Glutamatergic neuron (in vitro differentiated cells): ENCODE data around the gene FBXL22. TPM values are rescaled to one million over a fixed set of nuclear protein-coding genes. Genes with fewer than 3 reads are reported as not detected.

ENCODE experiments used
- DNase-seq: peaks from one replicate; pipeline ENCODE4 v3.0.0; 2022
- H3K27ac Mint-ChIP-seq: one replicate; pipeline ENCODE4 v1.8.0; 2020; ENCODE audit warnings: mild to moderate bottlenecking, mixed read lengths, inconsistent platforms; ENCODE audit not compliant: unreplicated experiment
- H3K27me3 Mint-ChIP-seq: one replicate; pipeline ENCODE4 v1.8.0; 2020; ENCODE audit warnings: mild to moderate bottlenecking, moderate library complexity, mixed read lengths, inconsistent platforms; ENCODE audit not compliant: unreplicated experiment
- H3K36me3 Mint-ChIP-seq: one replicate; pipeline ENCODE4 v1.8.0; 2020; ENCODE audit warnings: mild to moderate bottlenecking, mixed read lengths, inconsistent platforms; ENCODE audit not compliant: unreplicated experiment
- H3K4me1 Mint-ChIP-seq: one replicate; pipeline ENCODE4 v1.8.0; 2020; ENCODE audit warnings: mild to moderate bottlenecking, low read depth, mixed read lengths, inconsistent platforms; ENCODE audit not compliant: unreplicated experiment
- H3K4me3 Mint-ChIP-seq: one replicate; pipeline ENCODE4 v1.8.0; 2020; ENCODE audit warnings: mild to moderate bottlenecking, mixed read lengths, inconsistent platforms; ENCODE audit not compliant: unreplicated experiment
- H3K9me3 Mint-ChIP-seq: one replicate; pipeline ENCODE4 v1.8.0; 2020; ENCODE audit warnings: mild to moderate bottlenecking, moderate library complexity, mixed read lengths, inconsistent platforms; ENCODE audit not compliant: unreplicated experiment
- CTCF ChIP-seq: fragments of 200-600 bp; sonication (generic); IDR thresholded peaks from one replicate; pipeline ENCODE4 v1.5.0; 2021; ENCODE audit not compliant: partially characterized antibody, unreplicated experiment
- total RNA-seq: library from RNA; stranded (reverse); fragmentation: NEBNext Ultra II Directional; extraction: Animal tissue kit (Norgen Biotek cat#: 25700); gene quantifications from one replicate; pipeline ENCODE4 v1.2.1, GENCODE V29; 2021; ENCODE audit not compliant: unreplicated experiment

FBXL22 gene
- total RNA-seq, 1 donor from 2014 or later = not detected

- no peak for TF ChIP-seq CTCF
- Mint-ChIP-seq H3K27ac (no peak overlapping the region), H3K9me3 (peaks cover 10% of the 10 kb centered on the region), H3K27me3 (peaks cover 7% of the 10 kb centered on the region), H3K4me1 (peaks cover 7% of the 10 kb centered on the region), H3K36me3 (peaks cover 4% of the 10 kb centered on the region), H3K4me3 (no peak overlapping the region)
- DNase-seq = no peak
These were observed 7.8 kb downstream of the FBXL22 start for GRCh38 chr15:63605036-63605435.

GRCh38 chr15:63605816-63606215 lies 8.6 kb downstream of the FBXL22 start:
- no peak for DNase-seq
- Mint-ChIP-seq H3K9me3 (peaks cover 10% of the 10 kb centered on the region), H3K4me3 (no peak overlapping the region), H3K27ac (no peak overlapping the region), H3K4me1 (peaks cover 15% of the 10 kb centered on the region), H3K36me3 (peaks cover 4% of the 10 kb centered on the region), H3K27me3 (peaks cover 5% of the 10 kb centered on the region)
- TF ChIP-seq CTCF = no peak

GRCh38 chr15:63606308-63606707 lies 9.1 kb downstream of the FBXL22 start:
- no peak for TF ChIP-seq CTCF
- Mint-ChIP-seq H3K4me3 (no peak overlapping the region), H3K27me3 (peaks cover 4% of the 10 kb centered on the region), H3K27ac (no peak overlapping the region), H3K4me1 (peaks cover 20% of the 10 kb centered on the region), H3K36me3 (peaks cover 4% of the 10 kb centered on the region), H3K9me3 (peaks cover 8% of the 10 kb centered on the region)
- no peak for DNase-seq

GRCh38 chr15:63608989-63609388 lies 11.8 kb downstream of the FBXL22 start:
- Mint-ChIP-seq H3K27ac (no peak overlapping the region), H3K36me3 (peaks cover 5% of the 10 kb centered on the region), H3K9me3 (peaks cover 1% of the 10 kb centered on the region), H3K27me3 (peaks cover 2% of the 10 kb centered on the region), H3K4me3 (no peak overlapping the region), H3K4me1 (peaks cover 30% of the 10 kb centered on the region)
- DNase-seq = no peak
- no peak for TF ChIP-seq CTCF

- peaks cover 30% of the 10 kb centered on the region for H3K4me1 Mint-ChIP-seq
- H3K4me3 Mint-ChIP-seq = no peak overlapping the region
- no peak overlapping the region for H3K27ac Mint-ChIP-seq
- DNase-seq = no peak
- peaks cover 2% of the 10 kb centered on the region for H3K27me3 Mint-ChIP-seq
- peaks cover 5% of the 10 kb centered on the region for H3K36me3 Mint-ChIP-seq
- H3K9me3 Mint-ChIP-seq = peaks cover 1% of the 10 kb centered on the region
- TF ChIP-seq CTCF = no peak
These were observed 12.3 kb downstream of the FBXL22 start for GRCh38 chr15:63609448-63609847.
